ENCODE data around the gene ACBD4.

Gene ACBD4

DNA sequence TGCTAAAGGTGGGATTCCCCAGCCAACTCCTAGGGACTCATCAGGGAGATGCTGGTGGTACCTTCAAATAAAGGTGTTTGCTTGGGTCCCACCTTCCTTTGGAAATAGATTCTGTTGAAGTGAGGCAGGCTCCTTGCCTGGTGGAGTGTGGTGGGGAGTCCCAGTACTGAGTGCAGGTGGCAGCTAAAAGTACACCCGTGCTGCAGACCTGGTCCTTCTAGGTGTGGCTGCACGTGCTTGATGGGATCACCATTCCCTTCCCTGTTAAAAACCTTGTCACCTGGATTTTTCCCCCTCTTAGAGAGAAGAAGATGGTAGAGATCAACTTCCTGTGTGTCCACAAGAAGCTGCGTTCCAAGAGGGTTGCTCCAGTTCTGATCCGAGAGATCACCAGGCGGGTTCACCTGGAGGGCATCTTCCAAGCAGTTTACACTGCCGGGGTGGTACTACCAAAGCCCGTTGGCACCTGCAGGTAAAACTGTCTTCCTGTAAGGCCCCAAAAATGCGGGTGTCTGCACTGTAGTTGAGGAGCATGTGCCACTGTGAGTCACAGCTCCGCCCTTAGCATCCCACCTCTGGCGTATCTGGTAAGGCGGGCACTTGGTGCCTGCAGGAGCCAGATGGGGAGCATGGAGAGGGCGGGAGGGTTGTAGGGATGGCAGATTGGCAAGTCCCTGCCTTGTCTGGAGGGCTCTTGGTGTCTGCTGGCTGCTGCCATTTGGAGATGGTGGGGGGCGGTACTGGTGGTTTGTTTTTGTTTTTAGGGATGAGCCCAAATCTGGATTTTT lies 37.2 kb upstream of the ACBD4 start:
- no peaks in the 10 kb centered on the region for H3K27me3 ChIP-seq (ENCODE audit: control insufficient read depth in 3 of 3, insufficient read depth in 3 of 3, low read depth in 1 of 3, low read length in 3 of 3)

DNA sequence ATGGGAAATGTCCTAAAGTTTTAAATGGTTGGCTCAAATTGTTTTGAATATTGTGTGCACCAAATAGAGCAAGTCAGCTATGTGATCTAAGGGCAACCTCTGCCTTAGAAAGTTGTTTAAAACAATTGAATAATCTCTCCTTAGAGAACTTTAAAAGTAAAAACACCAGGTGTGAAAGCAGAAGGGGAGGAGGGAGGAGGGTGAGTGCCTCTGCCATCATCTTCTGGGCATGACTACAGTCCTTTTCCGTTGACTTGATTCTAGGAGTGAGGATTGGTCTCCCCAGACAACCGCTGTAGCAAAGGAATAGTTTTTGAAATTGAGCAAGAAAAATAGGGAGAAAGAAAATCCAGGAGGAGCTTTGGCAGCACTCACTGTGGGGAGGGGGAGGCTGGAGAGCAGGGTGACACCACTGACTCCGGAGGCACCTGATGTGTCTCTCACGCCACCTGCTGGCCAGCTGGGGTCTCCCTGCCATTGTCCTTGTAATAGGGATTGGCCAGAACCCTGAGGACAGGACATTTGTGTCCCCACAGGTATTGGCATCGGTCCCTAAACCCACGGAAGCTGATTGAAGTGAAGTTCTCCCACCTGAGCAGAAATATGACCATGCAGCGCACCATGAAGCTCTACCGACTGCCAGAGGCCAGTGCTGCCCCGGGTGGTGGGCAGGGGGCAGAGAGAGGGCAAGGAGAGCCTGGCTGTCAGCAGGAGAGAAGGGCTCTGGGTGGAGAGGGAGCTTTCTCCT lies 36.4 kb upstream of the ACBD4 start:
- no CpG with 5 or more reads among the region's 9 CpGs for WGBS, 2 donors (ENCODE audit: extremely low coverage in 2 of 2, insufficient read length in 2 of 2, insufficient replicate concordance in 1 of 2)
- Histone ChIP-seq H3K4me2 (ENCODE audit: insufficient read depth, low read length, poor library complexity, severe bottlenecking) (no peak overlapping the region), H3K23ac (ENCODE audit: low read depth, low read length, poor library complexity) (no peak overlapping the region), H2BK120ac (ENCODE audit: low read depth, low read length) (no peak overlapping the region), H3K9me3 (replicated peaks in 1 of 2; ENCODE audit: control insufficient read depth in 2 of 2, insufficient read depth in 1 of 2, low read depth in 1 of 2, low read length in 2 of 2) (no peaks in the 10 kb centered on the region), H4K8ac (ENCODE audit: low read depth, low read length) (no peak overlapping the region), H3K79me1 (ENCODE audit: low read depth, low read length) (no peaks in the 10 kb centered on the region), H3K27me3 (ENCODE audit: control insufficient read depth in 3 of 3, insufficient read depth in 3 of 3, low read depth in 1 of 3, low read length in 3 of 3) (no peaks in the 10 kb centered on the region), H2AK5ac (ENCODE audit: low read depth, low read length) (no peak overlapping the region), H3K27ac (replicated peaks; ENCODE audit: low read length) (no peak overlapping the region), H3K4me3 (ENCODE audit: low read length in 2 of 2) (no peak overlapping the region), H4K91ac (ENCODE audit: low read depth, low read length, poor library complexity) (no peak overlapping the region), H2BK15ac (ENCODE audit: low read length) (no peak overlapping the region), H3K4ac (ENCODE audit: low read length) (no peak overlapping the region), H3K18ac (ENCODE audit: low read length) (no peak overlapping the region), H3K36me3 (replicated peaks in 1 of 2; ENCODE audit: control insufficient read depth in 2 of 2, insufficient read depth in 2 of 2, low read length in 2 of 2) (peaks cover 60 to 93% of the 10 kb centered on the region in 2 donors), H3K14ac (ENCODE audit: low read length) (no peak overlapping the region), H2AFZ (ENCODE audit: low read length) (no peak overlapping the region), H3K9ac (ENCODE audit: low read depth, low read length, poor library complexity) (no peak overlapping the region), H2BK12ac (ENCODE audit: low read length) (no peak overlapping the region), H2BK5ac (ENCODE audit: low read length) (no peak overlapping the region), H3K4me1 (ENCODE audit: control insufficient read depth in 2 of 2, insufficient read depth in 1 of 2, low read depth in 1 of 2, low read length in 2 of 2) (no peaks in the 10 kb centered on the region)
- peak; percentile 74 for DNase-seq (ENCODE audit: low spot score)

More for the DNA sequence above, 37.2 kb upstream of the ACBD4 start:
- Histone ChIP-seq H3K4ac (ENCODE audit: low read length) (no peak overlapping the region), H4K91ac (ENCODE audit: low read depth, low read length, poor library complexity) (no peak overlapping the region), H3K4me2 (ENCODE audit: insufficient read depth, low read length, poor library complexity, severe bottlenecking) (no peak overlapping the region), H2BK12ac (ENCODE audit: low read length) (no peak overlapping the region), H2BK15ac (ENCODE audit: low read length) (no peak overlapping the region), H3K9me3 (replicated peaks in 1 of 2; ENCODE audit: control insufficient read depth in 2 of 2, insufficient read depth in 1 of 2, low read depth in 1 of 2, low read length in 2 of 2) (no peaks in the 10 kb centered on the region), H2BK5ac (ENCODE audit: low read length) (no peak overlapping the region), H3K36me3 (replicated peaks in 1 of 2; ENCODE audit: control insufficient read depth in 2 of 2, insufficient read depth in 2 of 2, low read length in 2 of 2) (peaks cover 59 to 93% of the 10 kb centered on the region in 2 donors), H2AFZ (ENCODE audit: low read length) (no peak overlapping the region), H3K4me1 (ENCODE audit: control insufficient read depth in 2 of 2, insufficient read depth in 1 of 2, low read depth in 1 of 2, low read length in 2 of 2) (no peaks in the 10 kb centered on the region), H4K8ac (ENCODE audit: low read depth, low read length) (no peak overlapping the region), H3K79me1 (ENCODE audit: low read depth, low read length) (no peaks in the 10 kb centered on the region), H2BK120ac (ENCODE audit: low read depth, low read length) (no peak overlapping the region), H3K23ac (ENCODE audit: low read depth, low read length, poor library complexity) (no peak overlapping the region), H3K27ac (replicated peaks; ENCODE audit: low read length) (no peak overlapping the region), H3K9ac (ENCODE audit: low read depth, low read length, poor library complexity) (no peak overlapping the region), H3K4me3 (ENCODE audit: low read length in 2 of 2) (no peak overlapping the region), H3K18ac (ENCODE audit: low read length) (no peak overlapping the region), H2AK5ac (ENCODE audit: low read depth, low read length) (no peak overlapping the region), H3K14ac (ENCODE audit: low read length) (no peak overlapping the region)
- WGBS, 2 donors (ENCODE audit: extremely low coverage in 2 of 2, insufficient read length in 2 of 2, insufficient replicate concordance in 1 of 2), result no CpG with 5 or more reads among the region's 13 CpGs
- DNase-seq (ENCODE audit: low spot score), result no peak

DNA sequence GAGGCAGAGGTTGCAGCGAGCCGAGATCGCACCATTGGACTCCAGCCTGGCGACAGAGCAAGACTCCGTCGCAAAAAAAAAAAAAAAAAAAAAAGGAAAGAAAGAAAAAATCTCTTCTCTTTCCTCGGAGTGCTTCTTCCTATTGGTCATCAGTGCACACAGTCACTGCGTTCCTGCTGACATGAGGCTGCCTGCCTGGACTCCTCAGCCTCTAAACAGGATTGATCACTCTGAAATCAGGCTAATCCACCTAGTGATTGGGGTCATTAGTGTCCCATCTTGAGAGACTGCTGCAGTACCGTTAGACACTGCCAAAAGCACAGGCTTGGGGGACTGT lies 34.0 kb upstream of the ACBD4 start:
- Histone ChIP-seq H3K4ac (ENCODE audit: low read length) (no peak overlapping the region), H2AFZ (ENCODE audit: low read length) (no peak overlapping the region), H4K91ac (ENCODE audit: low read depth, low read length, poor library complexity) (no peak overlapping the region), H2AK5ac (ENCODE audit: low read depth, low read length) (no peak overlapping the region), H3K18ac (ENCODE audit: low read length) (no peak overlapping the region), H3K27me3 (ENCODE audit: control insufficient read depth in 3 of 3, insufficient read depth in 3 of 3, low read depth in 1 of 3, low read length in 3 of 3) (no peaks in the 10 kb centered on the region), H2BK12ac (ENCODE audit: low read length) (no peak overlapping the region), H4K8ac (ENCODE audit: low read depth, low read length) (no peak overlapping the region), H2BK15ac (ENCODE audit: low read length) (no peak overlapping the region), H3K4me1 (ENCODE audit: control insufficient read depth in 2 of 2, insufficient read depth in 1 of 2, low read depth in 1 of 2, low read length in 2 of 2) (peaks cover 0 to 1% of the 10 kb centered on the region in 2 donors), H2BK120ac (ENCODE audit: low read depth, low read length) (no peak overlapping the region), H3K4me3 (ENCODE audit: low read length in 2 of 2) (no peak overlapping the region), H3K79me1 (ENCODE audit: low read depth, low read length) (peaks cover 2% of the 10 kb centered on the region), H3K9ac (ENCODE audit: low read depth, low read length, poor library complexity) (no peak overlapping the region), H3K14ac (ENCODE audit: low read length) (no peak overlapping the region), H3K9me3 (replicated peaks in 1 of 2; ENCODE audit: control insufficient read depth in 2 of 2, insufficient read depth in 1 of 2, low read depth in 1 of 2, low read length in 2 of 2) (no peaks in the 10 kb centered on the region), H3K23ac (ENCODE audit: low read depth, low read length, poor library complexity) (no peak overlapping the region), H3K27ac (replicated peaks; ENCODE audit: low read length) (no peak overlapping the region), H2BK5ac (ENCODE audit: low read length) (no peak overlapping the region), H3K36me3 (replicated peaks in 1 of 2; ENCODE audit: control insufficient read depth in 2 of 2, insufficient read depth in 2 of 2, low read length in 2 of 2) (peaks cover 72 to 93% of the 10 kb centered on the region in 2 donors), H3K4me2 (ENCODE audit: insufficient read depth, low read length, poor library complexity, severe bottlenecking) (no peak overlapping the region)
- WGBS, 2 donors (ENCODE audit: extremely low coverage in 2 of 2, insufficient read length in 2 of 2, insufficient replicate concordance in 1 of 2), result no CpG with 5 or more reads among the region's 9 CpGs
- DNase-seq (ENCODE audit: low spot score), result no peak
